GM10248 (cell line): ENCODE measurements around the gene OSER1.

Source experiments
- CTCF ChIA-PET: fragments of 300-600 bp; sonication (Branson Sonifier 250); formaldehyde crosslinking; extraction: SDS; loops from one replicate; lab custom pipeline; 2021; ENCODE audit warnings: antibody characterized with exemption; lab: Yijun Ruan, JAX
- POLR2A ChIA-PET: fragments of 350-650 bp; sonication (Branson Sonifier 250); formaldehyde crosslinking; extraction: SDS; loops from one replicate; lab custom pipeline; 2020; ENCODE audit warnings: antibody characterized with exemption; lab: Yijun Ruan, JAX
- DNase-seq: peaks from one replicate; pipeline ENCODE4 v3.0.0; 2012; ENCODE audit errors: extremely low spot score
- CTCF ChIP-seq: IDR thresholded peaks from 2 replicates; pipeline ENCODE4 v1.5.1; 2012; ENCODE audit warnings: mild to moderate bottlenecking, low read depth; ENCODE audit errors: extremely low read depth, missing control alignments, control extremely low read depth

The OSER1 gene

GRCh38 chr20:44153636-44154043 is 56.9 kb downstream of the OSER1 start:
- DNase-seq: no peak
- CTCF ChIA-PET: no interaction called here
- POLR2A ChIA-PET: no interaction called here
- TF ChIP-seq CTCF: no peak

DNA sequence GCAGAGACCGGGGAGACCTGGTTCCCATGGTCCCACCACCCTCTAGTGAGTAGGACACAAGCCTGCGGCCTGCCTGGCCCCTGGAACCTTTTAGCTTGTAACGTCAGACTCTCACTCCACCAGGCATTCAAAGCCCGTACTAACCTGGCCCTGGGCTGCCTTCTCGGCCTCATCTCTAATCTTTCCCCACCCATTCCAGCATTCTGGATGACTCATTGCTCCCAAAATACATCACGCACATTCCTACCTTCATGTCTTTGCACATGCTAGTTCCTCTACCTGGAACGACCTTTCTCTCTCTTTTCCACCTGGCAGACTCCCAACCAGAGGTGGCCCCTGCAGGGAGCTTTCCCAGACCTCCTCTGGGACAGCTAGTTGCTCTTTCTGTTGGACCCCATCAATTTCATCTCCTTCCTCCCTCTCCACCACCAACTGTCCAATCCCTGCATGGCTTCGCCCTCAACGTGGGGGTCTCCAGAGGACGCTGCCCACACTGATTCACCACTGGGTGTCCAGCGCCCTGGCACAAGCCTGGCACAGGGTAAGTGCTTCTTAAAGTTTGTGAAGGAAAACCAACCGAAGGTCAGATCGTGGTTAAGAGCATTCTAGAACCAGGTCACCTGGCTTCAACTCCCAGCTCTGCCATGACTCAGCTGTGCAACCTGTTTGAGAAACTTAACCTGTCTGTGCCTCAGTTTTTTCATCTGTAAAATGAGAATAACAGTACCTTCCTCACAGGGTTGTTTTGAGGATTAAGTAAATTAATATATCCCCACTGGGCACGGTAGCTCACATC is 58.8 kb downstream of the OSER1 start:
- CTCF ChIA-PET: no interaction called here
- DNase-seq: no peak
- POLR2A ChIA-PET: no interaction called here
- no peak for TF ChIP-seq CTCF

GRCh38 chr20:44146272-44146671 is 64.3 kb downstream of the OSER1 start:
- TF ChIP-seq CTCF: no peak
- CTCF ChIA-PET: interaction anchor here (1.1 kb wide), 1 partner anchor 11 kb away, joined by 4 read pairs; no protein-coding TSS in a partner anchor

More at GRCh38 chr20:44146272-44146671, 64.3 kb downstream of the OSER1 start:
- POLR2A ChIA-PET: no interaction called here
- no peak for DNase-seq
